Epidermal melanocyte (primary cell): ENCODE data around the gene RGS14.
A peak's percentile ranks its signal among the peaks of the same experiment; 100 is the strongest.

ENCODE experiments used
- DNase-seq: peaks from one replicate; pipeline ENCODE4 v3.0.0; 2011; ENCODE audit warnings: low spot score; ENCODE audit not compliant: insufficient read length

RGS14 gene

DNA sequence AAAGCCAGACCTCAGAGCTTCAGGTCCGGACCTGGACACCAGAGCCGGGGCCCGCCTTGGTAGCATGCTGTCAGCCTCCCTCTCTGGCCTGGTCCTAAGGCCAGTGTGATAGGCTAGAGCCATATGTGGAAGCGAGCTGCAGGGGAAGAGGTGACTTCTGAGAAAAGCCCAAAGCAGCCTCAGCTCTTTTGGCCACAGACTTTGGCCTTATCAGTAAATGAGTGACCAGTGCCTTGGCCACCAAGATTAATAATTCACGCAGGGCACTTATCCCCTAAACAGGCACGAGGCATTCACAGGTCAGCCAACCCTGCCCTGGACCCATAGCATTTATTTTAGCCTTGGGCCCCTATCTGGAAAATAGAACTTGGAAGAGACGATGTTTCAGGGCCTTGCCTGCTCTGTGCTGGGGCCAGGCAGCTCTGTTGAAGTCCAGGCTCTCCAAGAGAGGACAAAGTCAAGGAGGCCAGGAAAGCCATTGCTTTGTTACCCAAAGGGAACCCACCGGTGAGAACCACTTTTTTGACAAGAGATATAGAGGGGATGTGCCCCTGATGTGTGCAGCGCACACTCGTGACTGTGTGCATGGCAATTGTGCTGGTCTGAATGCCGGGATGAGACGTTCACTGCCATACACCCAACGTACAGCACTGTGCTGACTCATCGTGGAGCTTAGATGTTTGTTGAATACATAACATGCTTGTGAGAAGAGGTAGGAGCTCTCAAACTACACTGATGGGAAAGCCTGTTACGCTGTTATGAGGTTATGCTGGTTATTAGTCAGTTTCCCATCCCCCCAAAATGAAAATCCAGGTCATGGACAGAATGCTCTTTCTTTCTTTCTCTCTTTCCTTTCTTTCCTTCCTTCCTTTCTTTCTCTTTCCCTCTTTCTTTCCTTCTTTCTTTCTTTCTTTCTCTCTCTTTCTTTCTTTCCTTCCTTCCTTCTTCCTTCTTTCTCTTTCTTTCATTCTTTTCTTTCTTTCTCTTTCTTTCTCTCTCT lies 21.5 kb downstream of the RGS14 start:
- DNase-seq = no peak

DNA sequence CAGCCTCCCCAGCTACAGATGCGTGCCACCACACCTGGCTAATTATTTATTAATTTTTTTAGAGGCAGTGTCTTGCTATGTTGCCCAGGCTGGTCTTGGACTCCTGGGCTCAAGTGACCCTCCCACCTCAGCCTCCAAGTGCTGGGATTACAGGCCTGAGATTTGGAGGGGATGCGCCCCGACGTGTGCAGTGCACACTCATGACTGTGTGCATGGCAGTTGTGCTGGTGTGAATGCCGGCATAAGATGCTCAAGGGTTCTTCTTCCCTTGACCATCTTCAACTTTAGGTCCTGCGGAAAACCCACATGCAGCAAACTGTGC lies 23.0 kb downstream of the RGS14 start:
- DNase-seq = no peak

- DNase-seq = no peak
These were observed 24.8 kb downstream of the RGS14 start for GRCh38 chr5:177382423-177383029.

DNA sequence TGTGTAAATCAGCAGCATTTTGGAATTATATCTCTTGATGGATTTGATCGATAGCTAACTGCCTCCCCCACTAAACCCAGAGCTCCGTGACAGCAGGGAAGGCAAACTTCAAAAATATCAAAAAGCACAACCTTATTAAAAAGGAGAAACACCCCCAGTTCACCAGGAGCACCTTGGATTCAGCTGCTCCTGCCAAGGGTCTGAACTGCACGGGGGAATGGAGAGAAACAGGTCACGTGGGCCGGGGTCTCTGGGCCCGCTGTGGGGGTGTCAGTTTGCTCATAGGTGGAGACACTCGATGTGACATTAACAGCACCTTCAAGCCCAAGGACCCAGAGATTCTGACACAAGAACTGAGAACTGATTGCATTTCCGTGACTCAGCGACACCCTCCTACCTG lies 25.5 kb downstream of the RGS14 start:
- DNase-seq = no peak

GRCh38 chr5:177384134-177384533 lies 26.4 kb downstream of the RGS14 start, which contains the start of gene SLC34A1:
Gene SLC34A1, plus strand, starts transcription at chr5:177384434. Its CDS starts 1,308 bp downstream, at chr5:177385742.
- no peak for DNase-seq

DNA sequence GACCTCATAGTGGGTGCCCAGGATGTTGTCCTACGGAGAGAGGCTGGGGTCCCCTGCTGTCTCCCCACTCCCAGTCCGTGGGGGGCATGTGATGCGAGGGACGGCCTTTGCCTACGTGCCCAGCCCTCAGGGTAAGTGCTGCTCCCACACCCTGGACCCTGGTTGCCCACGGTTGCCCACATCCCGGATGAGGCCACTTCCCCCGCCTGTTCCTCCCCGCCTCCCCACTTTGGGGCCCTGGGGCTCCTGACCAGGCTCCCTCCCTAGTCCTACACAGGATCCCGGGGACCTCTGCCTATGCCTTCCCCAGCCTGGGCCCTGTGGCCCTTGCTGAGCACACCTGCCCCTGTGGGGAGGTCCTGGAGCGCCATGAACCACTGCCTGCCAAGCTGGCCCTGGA lies 28.0 kb downstream of the RGS14 start:
- DNase-seq = no peak

DNA sequence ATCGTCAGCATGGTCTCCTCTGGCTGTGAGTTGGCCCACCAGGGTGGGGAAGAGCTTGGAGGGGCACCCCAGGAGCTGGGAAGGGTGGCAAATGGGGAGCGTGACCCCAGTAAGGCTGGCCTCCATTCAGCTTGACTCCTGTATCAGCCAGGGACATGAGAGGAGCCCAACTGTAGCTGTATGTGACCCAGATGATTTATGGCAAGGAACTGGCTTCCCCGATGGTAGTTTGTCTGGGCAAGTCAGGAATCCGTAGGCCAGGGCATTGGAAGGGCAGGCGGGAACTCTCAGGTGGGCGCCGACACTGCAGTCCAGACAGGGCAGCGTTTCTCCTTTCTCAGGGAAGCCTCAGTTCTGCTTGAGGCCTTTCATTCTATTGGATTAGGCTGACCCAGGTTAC lies 28.8 kb downstream of the RGS14 start:
- DNase-seq = no peak

GRCh38 chr5:177387405-177387804 lies 29.7 kb downstream of the RGS14 start:
- no peak for DNase-seq

DNA sequence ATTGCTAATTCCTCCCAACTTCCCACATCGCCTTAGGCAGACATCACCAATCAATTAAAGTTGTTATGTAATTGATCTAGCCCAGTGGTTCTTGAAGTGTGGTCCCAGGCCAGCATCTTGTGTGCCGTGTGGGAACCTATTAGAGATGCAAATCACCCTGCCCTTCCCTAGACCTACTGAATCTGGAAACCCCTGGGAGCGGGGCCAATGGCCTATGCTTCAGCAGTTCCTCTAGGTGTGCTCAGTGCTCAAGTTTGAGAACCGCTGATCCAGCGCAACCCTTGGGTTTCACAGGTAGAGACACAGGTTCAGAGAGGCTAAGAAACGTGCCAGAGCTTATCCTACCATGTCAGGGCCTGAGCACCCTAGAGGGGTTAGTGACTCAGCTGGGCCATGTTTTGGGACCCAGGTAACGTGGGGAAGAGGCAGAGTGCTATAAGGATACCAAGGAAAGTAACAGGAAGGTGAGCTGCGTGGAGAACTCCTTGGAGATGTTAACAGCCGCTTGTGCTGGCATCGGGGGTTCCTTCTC lies 30.9 kb downstream of the RGS14 start:
- DNase-seq = no peak

DNA sequence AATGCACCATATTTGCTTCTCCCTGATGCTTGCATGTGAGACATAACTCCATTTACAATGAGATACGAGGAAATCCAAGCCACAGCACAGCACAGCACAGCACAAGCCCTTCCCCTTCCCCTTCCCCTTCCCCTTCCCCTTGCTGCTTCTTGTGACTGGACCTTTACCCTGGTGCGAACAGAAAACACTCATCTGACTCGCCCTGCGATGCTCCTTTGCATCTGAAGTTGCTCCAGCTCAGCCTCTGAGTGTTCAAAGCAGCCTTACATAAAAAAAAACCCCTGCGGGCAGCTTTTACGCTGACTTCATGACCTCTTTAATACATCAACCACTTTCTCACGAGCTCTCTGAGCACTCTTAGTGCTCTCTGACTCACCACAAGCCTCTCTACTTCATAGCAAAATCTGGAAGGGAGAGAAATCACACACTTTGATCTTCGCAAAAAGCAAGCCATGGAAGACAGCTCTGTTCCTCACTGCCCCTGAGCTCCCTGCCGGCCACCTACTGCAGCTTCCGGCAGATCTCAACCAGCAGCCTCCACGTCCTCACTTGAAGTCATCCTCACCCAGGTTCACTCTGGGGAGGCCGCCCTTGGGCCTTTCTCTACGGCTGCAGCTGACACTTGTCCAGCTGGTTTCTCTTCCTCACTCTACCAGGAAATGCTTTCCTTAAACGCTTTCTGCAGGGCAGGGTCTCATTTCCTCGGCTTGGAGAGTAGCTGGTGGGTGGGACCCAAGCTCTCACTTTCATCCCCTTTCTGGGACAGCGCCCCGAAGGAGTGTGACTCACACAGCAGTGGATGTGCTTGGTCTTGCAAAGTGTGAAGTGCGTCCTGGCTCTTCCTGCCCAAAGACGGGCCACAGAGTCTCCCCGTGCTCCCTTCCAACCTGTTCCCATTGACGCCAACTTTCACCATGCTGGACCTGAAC lies 31.8 kb downstream of the RGS14 start:
- DNase-seq = peak; percentile 89

DNA sequence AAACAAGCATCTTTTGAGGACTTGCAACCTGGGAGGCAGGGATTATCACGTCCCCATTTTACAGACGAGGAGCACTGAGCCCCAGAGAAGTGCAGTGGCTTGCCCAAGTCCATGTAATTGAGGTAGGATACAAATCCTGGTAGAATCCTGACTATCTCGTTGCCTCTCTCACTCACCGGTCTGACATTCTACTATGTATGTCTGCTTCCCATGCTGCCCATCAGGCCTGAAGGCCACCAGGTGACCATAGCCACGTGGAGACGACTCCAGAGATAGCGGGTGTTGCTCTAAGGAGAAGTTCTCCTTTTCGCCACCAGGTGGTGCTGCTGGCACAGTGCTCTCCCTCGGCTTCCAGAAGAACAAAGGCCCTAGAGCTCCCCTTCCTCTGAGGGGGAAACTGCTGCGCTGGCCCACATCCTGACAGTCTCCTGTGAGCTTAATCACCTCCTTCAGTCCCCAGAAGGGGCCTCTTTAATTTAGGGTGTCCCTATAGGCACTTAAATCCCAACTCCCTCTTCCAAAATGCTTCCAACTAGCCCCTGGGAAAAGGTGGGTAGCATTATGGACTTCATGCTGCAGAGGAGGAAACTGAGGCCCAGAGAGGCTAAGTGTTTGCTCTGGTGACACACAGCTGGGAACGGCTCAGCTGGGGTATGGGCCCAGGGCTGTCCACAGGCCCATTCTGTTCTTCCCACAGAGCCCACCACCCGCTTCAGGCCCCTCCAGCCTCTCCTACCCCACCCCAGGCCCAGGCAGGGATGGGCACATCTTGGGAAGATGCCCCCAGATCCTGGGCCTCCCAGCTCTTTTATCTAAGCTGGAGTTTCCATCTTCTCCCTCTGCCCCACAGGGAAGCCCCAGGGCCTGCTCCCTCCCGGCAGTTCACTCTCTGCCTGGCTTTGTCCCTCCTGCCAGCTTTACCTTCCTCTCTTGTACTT lies 32.9 kb downstream of the RGS14 start:
- DNase-seq = peak; percentile 98

DNA sequence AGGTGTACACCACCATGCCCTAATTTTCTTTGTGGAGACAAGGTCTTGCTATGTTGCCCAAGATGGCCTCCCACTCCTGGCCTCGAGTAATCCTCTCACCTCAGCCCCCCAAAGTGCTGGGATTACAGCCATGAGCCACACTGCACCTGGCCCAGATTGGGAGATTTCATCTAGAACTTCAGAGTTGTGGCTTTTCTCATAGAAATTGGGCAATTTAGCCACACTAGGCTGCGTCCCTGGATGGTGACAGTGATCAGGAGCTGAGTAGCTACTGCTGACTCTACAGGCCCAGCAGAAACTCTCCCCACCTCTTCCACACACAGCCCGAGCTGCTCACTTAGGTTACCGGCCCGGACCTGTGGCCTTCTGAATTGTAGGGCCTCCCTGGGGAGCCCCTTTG lies 35.0 kb downstream of the RGS14 start:
- no peak for DNase-seq

- DNase-seq = no peak
These were observed 35.6 kb downstream of the RGS14 start for GRCh38 chr5:177393206-177393765.

GRCh38 chr5:177393990-177394389 lies 36.3 kb downstream of the RGS14 start:
- no peak for DNase-seq

GRCh38 chr5:177396078-177396477 lies 38.4 kb downstream of the RGS14 start:
- no peak for DNase-seq

DNA sequence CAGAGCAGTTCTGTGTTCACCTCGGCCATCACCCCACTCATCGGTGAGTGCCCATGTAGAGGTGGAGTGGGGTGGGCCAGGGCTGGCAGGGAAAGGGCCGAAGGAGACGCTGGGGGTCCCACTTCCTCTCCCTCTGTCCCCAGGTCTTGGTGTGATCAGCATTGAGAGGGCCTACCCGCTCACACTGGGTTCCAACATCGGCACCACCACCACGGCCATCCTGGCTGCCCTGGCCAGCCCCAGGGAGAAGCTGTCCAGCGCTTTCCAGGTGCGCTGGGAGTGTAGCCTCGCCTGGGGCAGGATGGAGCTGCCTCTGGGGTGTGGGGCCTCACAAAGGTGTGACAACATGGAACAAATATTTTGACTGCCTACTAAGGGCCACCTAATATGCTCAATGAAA lies 39.1 kb downstream of the RGS14 start:
- no peak for DNase-seq

- no peak for DNase-seq
These were observed 40.2 kb downstream of the RGS14 start for GRCh38 chr5:177397875-177398390.

DNA sequence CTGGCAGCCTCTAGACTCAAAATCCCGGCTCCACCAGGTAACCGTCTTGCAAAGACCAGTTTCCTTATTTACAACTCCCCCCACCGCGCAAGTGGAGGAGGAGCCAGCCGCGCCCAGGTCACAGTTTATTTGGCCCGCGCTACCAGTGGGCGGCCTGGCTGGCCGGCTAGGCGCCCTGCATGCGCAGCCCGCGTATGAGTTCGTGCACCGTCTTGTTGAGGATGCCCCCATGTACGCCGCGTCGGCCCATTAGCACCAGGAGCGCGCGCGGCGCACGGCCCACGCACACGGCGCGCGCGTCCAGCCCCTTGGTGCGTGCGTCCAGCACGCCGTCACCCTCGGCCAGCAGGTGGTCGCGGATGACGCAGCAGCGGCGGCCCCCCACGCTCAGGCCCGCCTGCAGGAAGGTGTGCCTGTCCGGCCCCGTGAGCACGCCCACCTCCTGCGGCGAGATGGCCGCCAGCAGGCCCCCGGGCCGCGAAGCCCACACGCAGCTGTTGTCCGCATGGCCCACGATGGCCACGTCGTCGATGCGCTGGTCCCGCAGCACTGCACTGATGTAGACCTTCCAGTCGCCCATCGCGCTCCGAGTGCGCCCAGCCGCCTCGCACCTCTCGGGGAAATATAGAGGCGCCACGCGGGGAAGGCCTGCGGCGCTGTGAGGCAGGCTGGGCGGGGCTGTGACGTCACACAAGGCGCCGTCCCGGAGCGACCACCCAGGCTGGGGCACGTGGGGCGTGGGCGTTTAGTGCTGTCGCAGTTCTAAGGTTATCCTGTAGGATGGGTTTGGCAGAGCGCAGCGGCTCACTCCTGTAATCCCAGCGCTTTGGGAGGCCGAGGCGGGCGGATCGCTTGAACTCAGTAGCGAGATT lies 42.5 kb downstream of the RGS14 start, which contains the start of gene PFN3:
PFN3 (minus strand) TSS at position 665 of the 872 bp plus-strand sequence; CDS start at position 580, 85 bp downstream.
- peak; percentile 6 for DNase-seq
